EL (cell line): ENCODE data around the gene NDUFB2.
"Not testable (repeated sequence)": the region's sequence is repeated elsewhere in the genome, so short reads cannot be mapped to it uniquely, and the experiment has no call there.

Experiments
- DNase-seq: peaks from one replicate; pipeline ENCODE4 v3.0.0-alpha.2; 2016

Gene NDUFB2

DNA sequence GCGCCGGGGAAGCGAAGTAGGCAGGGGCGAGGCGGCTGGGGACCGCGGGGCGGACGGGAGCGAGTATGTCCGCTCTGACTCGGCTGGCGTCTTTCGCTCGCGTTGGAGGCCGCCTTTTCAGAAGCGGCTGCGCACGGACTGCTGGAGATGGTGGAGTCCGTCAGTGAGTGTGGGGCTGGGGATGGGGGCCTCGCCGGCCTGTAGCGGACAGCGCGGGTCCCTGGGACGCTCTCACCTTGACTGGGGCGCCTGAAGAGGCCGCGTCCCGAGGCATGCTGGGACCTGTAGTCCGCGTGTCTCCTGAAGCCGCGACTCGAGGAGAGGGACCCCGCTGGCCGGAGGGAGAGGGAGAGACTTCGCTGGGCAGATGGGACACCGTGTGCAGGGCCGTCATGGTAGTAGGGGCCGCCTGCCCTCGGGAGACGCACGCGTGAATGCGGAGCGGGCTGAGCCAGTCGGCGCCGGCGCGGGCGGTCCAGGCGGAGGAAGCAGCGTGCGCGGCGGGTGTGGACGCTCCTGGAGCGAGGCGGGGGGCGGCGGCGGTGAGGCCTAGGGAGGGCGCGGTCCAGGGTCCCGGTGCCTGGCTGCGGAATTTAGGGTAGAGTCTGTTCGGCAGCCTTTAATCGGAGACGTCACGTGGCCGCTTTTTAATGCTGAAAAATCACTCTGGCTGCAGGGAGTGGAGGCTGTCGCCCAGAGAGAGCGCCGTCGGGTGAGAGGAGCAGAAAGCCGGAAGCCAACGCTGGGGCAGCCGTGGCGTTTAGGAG lies at the start of gene NDUFB2:
Gene NDUFB2 (plus strand): TSS at position 29 of the 767 bp plus-strand sequence. CDS start 37 bp downstream, at position 66.
- peak; percentile 79 for DNase-seq

- peak; percentile 54 for DNase-seq
Measured at GRCh38 chr7:140646931-140647647, 49.4 kb upstream of the NDUFB2 start.

GRCh38 chr7:140649556-140650205 lies 46.8 kb upstream of the NDUFB2 start:
- peak; percentile 57 for DNase-seq

- no peak for DNase-seq
Measured at GRCh38 chr7:140650367-140650766, 46.1 kb upstream of the NDUFB2 start.

DNA sequence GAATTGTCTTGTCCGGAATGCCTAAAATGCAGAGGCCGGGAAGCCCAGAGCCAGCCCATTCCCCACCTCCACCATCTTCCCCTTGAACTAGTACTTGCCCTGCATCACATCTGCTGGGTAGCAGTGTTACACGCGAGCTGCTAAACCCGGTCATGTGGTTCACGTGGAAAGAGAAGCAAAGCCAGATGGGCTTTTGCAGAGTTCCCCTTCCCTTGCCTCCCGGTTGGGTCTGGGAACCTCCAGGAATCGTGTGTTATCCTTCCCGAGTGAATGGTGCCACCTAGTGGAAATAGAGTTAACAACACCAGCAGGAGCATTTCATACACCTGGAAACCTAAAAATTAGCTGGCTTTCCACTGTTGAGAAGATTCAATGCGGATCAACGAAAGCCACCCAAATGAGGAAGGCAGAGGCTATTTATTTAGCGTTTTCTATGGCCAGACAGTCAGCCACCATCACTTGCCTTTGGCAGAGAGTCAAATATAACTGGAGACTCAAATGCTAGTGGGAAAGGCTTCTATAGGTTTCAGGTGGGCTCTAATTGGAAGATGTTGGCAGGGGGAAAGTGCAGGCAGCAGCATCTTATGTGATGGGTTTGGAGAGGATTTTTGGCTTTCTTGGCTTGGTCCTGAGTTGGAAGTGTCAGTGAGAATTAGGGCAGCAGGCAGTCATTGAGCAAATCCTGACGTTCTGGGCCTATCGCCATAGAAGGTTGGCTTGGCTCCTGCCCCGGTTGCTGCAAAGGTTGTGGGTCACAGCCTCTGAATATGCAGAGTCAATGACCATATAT lies 43.0 kb upstream of the NDUFB2 start:
- DNase-seq = peak; percentile 79

GRCh38 chr7:140654109-140654387 lies 42.5 kb upstream of the NDUFB2 start:
- DNase-seq = no peak

GRCh38 chr7:140654661-140655060 lies 41.8 kb upstream of the NDUFB2 start:
- DNase-seq = no peak

GRCh38 chr7:140655511-140656408 lies 40.7 kb upstream of the NDUFB2 start:
- DNase-seq = no peak

DNA sequence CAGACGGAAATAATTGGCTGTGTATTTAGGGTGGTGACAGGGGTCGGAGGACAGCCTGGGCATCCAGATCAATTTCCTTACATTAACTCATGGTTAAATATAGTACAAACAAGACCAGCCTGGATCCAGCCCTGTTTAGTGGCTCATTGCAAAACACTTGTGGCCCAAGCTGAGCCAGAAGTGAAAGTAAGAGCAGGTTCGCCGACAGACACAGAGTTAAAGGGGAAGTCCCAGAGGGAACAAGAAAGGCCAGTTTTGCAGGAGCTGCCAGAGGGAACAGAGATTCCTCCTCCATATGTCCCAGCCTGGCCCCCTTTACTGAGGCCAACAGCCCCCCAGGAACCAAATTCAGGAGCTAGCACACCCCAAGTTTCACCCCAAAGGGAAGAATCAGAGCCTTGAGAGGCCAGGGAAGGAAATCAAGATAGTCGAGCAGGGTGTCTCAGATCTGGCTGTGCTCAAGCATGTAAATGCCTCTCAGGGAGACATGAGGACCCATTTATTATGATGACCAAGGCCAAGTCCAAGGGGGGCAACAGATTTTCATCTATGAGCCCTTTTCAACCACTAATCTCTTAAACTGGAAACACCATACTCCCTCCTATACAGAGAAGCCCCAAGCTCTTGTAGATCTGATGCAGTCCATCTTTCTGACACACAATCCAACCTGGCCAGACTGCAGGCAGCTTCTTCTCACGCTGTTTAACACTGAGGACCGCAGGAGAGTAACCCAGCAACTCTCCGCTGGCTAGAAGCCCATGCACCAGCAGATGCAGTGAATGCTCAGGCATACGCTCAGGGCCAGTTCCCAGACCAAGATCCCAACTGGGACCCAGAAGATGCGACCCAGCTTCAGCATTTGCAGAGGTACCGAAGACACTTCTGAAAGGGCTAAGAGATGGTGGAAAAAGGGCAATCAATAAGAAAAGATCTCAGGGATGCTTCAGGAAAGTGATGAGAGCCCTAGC lies 39.7 kb upstream of the NDUFB2 start:
- DNase-seq = peak; percentile 59

DNA sequence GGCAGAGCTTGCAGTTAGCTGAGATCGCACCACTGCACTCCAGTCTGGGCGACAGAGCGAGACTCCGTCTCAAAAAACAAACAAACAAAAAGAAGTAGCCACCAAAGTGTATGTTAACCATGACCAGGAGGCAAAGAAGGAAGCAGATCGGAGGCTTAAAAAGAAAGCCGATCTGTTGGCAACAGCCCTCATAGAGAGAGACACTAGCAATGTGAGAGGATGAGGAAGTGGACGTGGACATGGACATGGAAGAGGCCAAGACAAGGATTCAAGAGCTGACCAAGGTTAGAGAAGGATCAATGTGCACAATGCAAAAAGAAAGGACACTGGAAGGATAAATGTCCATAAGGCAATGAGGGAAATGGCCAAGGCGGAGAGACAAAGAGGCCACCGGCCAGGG lies 38.6 kb upstream of the NDUFB2 start:
- no peak for DNase-seq

DNA sequence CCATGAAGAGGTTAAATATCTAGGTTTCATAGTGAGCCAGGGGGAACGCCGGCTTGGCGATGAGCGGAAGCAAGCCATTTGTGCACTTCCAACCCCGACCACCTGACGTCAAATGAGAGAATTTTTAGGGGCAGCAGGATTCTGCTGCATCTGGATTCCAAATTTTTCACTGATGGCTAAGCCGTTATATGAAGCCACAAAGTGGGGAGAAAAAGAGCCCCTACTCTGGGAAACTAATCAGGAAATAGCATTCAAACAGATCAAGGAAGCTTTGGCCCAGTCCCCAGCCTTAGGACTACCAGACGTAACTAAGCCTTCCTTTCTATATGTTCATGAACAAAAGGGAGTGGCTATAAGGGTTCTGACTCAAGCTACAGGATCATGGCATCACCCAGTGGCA lies 36.7 kb upstream of the NDUFB2 start:
- no peak for DNase-seq

DNA sequence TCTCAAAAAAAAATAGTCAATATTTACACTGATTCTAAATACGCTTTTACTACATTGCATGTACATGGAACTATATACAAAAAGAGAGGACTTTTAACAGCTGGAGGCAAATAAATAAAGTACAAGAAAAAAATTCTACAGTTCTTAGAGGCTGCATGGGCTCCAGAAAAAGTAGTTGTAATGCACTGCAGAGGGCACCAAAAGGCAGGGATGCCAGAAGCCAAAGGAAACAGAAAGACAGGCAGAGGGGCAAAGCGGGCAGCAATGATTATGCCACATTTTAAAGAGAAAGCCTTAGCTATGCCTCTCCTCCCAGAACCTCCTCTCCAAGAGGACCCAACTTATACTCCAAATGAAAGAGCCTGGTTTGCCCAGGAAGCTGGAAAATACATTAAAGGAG lies 35.4 kb upstream of the NDUFB2 start:
- DNase-seq = no peak

DNA sequence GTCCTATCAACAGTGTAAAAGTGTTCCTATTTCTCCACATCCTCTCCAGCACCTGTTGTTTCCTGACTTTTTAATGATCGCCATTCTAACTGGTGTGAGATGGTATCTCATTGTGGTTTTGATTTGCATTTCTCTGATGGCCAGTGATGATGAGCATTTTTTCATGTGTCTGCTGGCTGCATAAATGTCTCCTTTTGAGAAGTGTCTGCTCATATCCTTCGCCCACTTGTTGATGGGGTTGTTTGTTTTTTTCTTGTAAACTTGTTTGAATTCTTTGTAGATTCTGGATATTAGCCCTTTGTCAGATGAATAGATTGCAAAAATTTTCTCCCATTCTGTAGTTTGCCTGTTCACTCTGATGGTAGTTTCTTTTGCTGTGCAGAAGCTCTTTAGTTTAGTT lies 33.6 kb upstream of the NDUFB2 start:
- not testable (repeated sequence) for DNase-seq

- no peak for DNase-seq
Measured at GRCh38 chr7:140667476-140667875, 29.0 kb upstream of the NDUFB2 start.

- DNase-seq = no peak
Measured at GRCh38 chr7:140668641-140669040, 27.9 kb upstream of the NDUFB2 start.

- no peak for DNase-seq
Measured at GRCh38 chr7:140669352-140669751, 27.2 kb upstream of the NDUFB2 start.

DNA sequence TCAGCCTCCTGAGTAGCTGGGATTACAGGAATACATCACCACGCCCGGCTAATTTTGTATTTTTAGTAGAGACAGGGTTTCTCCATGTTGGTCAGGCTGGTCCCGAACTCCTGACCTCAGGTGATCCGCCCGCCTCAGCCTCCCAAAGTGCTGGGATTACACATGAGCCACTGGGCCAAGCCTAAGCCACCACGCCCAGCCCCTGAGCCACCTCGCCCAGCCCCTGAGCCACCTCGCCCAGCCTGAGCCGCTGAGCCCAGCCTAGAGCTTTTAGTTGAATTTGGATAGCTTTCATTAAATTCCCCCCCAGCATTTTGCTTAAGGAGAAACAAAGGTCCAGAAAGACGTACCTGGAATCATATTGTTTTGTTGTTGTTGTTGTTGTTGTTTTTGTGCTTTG lies 26.6 kb upstream of the NDUFB2 start:
- DNase-seq = not testable (repeated sequence)

GRCh38 chr7:140670343-140670935 lies 26.1 kb upstream of the NDUFB2 start:
- no peak for DNase-seq

- DNase-seq = no peak
Measured at GRCh38 chr7:140671966-140672365, 24.5 kb upstream of the NDUFB2 start.

DNA sequence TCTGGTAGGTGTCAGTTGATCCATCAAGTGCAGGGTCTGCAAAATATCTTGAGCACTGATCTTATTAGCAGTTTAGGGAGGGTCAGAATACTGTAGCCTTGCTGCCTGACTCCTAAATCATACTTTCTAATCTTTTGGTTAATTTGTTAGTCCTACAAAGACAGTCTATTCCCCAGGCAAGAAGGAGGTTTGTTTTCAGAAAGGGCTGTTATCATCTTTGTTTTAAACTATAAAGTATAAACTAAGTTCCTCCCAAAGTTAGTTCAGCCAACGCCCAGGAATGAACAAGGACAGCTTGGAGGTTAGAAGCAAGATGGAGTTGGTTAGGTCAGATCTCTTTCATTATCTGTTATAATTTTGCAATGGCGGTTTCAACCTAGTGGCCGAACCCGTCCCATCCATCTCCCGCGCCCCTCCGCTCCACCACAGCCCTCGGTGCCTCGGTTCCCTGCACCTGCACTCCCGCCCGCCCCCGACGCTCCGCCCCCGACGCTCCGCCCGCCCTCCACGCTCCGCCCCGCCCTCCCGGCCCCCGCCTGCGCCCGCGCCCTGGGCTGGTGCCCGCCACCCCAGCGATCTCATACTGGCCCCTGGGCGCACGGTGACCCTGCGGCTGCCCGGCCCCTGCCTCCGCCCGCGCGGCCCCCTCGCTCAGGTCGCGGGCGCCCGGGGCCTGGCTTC lies 24.0 kb upstream of the NDUFB2 start, which contains the start of gene ADCK2:
Gene ADCK2 (plus strand): TSS at position 564 of the 681 bp plus-strand sequence. CDS start 386 bp downstream, outside the sequence.
- peak; percentile 40 for DNase-seq
